ENCODE results near the gene VGF.
A peak's percentile ranks its signal among the peaks of the same experiment; 100 is the strongest.

VGF gene

GRCh38 chr7:101165958-101166647 lies 734 bp upstream of the VGF start:
- DNase-seq = no peak

DNA sequence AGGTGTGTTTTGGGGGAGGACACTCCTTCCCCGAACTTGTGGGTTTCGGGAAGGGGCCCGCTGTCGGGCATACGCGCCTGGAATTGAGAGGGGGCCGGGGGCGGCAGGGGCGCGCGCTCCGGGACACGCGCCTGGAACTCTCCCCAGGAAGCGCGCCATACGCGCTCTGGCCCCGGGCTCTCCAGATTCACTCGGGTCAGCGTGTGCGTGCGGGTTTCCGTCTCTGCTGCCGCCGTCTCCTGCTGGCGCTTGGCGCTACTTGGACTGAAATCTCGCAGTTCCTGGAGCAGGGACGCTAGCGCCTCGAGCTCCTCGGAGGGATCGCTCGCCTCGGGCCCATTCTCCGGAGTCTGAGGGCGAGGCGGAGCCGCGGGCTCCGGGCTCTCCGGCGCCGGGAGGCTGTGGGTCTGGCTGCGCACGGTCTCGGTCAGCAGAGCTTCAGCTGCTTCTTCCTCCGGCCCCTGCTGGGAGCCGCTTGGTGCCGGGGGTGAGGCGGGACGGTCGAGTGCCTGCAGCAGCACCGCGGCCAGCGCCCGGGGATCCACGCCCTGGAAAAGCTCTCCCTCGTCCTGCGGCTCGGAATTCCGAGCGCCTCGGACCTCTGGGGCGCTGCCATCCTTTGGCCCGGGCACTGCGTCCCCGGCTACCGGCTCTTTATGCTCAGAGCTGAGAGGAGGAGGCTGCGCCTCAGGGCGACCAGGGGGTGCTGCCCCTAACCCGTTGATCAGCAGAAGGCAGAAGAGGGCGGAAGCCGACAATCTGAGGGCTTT lies 1.1 kb downstream of the VGF start:
- no peak for DNase-seq

DNA sequence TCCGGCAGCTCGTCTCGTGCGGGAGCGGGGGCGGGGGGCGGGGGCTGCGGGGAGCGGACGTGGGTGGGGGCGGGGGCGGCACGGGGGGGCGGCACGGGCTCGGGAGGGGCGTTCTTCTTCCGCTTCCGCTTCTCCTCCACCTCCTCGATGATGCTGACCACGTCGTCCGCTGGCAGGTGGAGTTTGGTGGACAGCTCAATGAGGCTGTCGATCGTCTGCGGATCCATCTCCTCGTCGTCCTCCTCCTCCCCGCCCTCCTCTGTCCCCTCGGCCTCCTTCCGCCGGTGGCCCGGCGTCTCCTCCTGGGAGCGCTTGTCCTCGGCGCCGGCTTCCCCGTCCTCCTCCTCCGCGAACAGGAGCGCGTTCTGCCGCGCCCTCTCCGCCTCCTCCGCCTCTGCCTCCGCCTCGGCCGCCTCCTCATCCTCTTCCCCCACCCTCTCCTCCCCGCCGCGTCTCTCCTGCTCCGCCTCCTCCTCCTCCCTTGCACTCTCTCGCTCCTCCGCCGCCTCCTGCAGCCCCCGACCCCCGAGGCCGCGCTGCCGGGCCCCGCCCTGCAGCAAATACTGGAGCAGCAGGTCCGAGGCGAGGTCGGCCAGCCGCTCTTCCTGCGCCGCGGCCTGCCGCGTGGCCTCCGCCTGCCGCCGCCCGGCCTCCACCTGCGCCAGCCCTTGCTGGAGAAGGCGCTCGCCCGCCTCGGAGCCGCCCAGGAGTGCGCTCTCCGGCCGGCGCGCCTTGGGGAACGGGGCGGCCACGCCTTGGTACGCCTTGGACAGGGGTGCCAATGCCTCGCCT lies 1.9 kb downstream of the VGF start:
- no peak for DNase-seq

DNA sequence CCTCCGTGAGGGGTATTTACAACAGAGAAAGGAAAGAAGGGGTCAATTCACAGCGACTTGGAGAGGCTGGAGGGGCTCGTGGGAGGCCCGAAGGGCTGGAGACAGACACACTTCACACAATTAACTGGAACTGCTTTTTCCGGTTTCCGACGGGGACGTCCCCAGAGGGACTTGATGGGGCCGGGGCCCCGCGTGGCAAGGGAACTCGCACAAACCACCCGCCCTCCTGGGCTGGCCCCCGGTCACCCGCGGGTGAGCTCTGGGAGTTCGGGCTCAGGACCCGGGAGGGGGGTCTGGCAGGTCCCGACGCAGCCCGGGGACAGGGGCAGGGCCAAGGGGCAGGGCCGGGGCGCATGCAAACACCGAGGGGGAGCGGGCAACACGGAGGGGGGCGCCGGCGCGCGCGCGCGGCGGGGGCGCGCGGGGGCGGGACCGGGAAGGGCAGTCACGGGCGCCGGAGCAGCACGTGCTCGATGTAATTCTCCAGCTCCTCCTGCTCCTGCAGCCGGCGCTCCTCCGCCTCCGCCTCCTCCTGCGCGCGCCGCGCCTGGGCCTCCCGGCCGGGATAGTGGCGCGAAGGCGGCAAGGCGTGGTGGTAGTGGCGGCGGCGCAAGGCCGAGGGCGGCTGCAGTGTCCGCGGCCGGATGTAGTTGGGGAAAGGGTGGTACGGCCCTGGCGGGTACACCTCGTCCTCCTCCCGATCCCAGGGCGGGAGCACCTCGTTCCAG lies 2.7 kb downstream of the VGF start:
- no peak for DNase-seq

GRCh38 chr7:101161692-101162471 lies 3.5 kb downstream of the VGF start:
- DNase-seq = no peak

- no peak for DNase-seq
Measured at GRCh38 chr7:101160910-101161309, 4.5 kb downstream of the VGF start.

DNA sequence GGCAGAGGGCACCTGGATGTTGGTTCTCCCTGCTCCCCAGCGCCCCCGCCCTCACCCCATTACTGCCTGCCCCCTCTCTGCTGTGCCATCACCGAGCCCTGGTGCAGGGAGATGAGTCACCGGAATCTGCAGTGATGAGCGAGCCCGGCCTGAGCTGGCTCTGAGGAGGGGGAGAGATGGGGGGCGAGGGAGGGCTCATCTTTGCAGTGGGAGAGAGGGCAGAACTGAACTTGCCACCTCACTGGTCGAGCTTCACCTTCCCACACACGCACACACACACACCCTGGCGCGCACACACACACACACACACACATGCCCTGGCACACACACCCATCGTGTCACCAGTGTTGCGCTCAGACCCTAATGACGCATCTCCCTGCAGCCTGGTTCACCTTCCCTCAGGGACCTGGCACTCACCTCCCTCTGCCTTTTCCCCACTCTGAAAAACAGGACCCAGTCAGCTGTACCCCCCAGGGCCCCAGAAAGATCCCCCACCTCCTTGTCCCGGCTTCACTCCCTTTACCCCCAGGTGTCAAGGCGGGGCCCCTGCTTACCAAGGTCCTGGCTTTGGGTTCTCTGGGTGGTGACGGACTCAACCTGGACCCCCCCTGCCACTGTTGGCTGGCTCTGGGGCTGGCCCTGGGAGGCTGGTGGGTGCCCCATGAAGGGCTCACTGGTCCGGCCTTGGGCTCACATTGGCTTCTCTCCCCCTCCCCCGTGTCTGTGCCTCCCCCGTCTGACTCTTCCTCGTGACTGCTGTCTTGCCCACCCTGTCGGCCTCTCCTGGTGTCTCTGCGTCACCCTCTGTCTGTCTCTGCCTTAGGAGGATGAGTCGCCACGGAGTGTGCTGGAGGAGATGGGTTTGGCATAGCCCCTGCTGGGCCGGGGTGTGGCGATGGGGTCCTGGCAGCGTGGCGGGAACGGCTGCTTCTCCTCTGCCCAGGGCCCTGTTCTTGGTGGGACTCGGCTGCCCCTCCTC lies 5.4 kb downstream of the VGF start:
- no peak for DNase-seq

DNA sequence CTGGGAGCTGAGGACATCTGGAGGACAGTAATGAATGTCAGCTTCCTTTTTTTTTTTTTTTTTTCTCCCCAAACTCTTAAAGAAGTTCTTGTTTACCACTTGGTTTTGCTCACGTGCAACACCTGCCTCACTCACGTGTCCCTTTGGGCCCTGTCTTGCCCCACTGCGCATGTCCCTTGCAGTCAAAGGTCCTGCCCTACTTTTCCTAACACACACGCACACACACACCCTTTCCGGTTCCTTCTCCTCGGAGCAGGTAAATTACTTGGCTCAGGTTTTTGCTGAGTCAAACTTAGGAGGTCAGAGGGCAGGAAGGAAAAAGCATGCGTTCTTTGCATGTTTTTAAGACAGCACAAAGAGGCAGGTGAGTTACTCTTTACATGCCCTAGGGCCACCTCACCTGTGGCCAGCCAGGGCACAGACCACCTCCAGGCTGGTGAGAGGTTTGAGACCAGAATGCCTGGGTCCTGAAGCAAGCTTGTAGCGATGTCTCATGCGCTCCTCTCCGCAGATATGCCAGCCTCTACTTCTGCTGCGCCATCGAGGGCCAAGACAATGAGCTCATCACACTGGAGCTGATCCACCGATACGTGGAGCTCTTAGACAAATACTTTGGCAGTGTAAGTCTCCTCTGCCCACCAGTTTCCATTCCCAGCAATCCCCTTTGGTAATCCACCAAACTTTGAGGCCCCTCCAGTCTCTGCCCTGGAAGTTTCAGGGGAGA lies 8.3 kb downstream of the VGF start:
- DNase-seq = no peak

DNA sequence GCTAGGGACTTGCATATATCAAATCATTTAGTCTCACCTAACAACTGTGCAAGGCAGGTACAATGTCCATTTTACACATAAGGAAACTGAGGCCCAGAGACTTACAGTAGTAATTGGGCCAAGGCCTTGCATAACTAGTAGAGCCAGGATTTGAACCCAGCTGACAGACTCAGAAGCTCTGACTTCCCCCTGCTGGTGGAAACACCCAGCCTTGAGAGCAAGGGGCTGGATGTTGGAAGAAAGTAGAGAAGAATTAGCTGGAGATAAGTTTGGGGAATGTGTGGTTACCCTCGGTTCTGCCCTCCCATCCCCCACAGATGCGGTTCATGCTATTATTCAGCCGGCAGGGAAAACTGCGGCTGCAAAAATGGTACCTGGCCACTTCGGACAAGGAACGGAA lies 9.1 kb downstream of the VGF start:
- DNase-seq = no peak

GRCh38 chr7:101155303-101155702 lies 10.1 kb downstream of the VGF start:
- no peak for DNase-seq

DNA sequence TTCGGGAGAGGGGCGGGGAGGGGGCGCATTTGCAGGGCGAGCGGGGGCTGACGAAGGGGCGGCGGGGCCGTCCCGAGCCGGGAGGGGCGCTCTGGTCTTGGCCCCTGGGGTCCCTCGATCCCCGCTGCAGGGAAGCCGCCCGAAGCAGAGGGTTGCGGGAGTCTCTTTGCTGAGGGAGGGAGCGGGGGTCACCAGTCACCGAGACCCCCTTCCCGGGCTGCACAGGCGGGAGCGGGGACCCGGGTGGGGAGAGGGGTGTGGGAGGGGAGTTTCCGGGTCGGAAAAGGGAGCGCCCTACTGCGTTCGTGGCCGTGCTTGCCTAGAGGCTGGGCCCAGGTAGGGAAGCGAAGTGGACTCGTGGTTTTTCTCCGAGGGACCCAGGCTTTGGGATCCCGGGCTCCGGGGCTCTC lies 10.7 kb downstream of the VGF start:
- DNase-seq = no peak

DNA sequence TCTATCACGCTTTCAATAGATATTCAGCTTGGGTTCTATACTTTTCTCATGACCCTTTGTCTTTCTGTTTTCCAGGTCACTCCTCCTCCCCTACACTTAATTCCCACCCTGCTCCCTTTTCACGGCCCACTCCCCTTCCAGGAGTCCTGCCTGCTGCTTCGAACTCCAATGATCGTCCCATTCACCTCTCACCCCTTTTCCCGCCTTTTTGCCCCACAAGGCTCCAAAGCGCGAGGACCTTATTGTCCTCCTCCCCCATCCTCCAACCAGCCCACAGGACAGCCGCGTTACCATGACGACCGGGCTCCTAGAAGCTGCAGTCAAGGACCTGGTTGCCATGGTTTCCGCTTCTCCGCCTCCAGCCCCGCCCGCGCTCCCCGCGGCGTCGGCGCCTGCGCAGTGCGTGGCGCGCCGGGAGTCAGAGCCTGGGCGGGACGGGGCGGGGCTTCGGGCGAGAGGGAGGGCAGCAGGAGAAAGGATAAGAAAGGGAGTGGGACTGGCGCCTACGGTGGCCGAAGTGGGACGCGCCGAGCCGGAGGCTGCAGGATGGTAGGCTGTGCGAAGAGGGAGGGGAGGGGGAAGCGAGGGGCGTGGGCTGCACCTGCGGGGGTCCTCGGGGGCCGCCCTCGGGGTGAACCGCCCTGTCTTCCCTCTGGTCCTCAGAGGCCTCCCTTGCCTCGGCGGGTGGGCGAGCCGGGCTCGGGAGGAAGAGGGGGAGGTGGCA lies 11.2 kb downstream of the VGF start, which contains the start of gene AP1S1:
Gene AP1S1 (plus strand): TSS at position 508 of the 724 bp plus-strand sequence. CDS start 39 bp downstream, at position 547.
- peak; percentile 80 for DNase-seq

DNA sequence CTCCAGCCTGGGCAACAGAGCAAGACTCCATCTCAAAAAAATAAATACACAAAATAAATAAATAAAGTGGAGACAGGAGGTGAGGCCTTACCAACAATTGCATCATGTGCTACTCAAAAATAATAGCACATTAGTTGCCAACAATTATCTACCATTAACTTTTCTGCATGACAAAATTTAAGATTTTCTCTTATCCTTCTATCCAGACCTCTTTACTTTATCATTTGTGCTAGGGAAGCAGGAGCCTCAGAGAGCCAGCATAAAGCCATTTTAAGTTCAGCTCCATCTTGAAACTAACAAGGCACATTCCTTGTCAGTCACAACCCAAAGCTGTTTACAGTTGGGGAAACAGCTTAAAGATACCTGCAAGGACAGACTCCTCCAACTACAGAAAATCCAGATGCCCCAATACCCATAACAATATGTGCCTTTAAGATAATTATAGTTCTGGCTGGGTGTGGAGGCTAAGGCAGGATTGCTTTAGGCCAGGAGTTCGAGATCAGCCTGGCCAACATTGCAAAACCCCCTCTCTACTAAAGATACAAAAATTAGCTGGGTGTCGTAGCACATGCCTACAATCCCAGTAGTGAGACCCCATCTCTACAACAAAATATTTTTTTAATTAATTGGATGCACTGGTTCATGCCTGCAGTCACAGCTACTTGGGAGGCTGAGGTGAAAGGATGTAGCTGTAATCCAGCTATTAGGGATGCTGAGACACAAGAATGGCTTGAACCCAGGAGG lies 13.3 kb downstream of the VGF start:
- DNase-seq = no peak

DNA sequence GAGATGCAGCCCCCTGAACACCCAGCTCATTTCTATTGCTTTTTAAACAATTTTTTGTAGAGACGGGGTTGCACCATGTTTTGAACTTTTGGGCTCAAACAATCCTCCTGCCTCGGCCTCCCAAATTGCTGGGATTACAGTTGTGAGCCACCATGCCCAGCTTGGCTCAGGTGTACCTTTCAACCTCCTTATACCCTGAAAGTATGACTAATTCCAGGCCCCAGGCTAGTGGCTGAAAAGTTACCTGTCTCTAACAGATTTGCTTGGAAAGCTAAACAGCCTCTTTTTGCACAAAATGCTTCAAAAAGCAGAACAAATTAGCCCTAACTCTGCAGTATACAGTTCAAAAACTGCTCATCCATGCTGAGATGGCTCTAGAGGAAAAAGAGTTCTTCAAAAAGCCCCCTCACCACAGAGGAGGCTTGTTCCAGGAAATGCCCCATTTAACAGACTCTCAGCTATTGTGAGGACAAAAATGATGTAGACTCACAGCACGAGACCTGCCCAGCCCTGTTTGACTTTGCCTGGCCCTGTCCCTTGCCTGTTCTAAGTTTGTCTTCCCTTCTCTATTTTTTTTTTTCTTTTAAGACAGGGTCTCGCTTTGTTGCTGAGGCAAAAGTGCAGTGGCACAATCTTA lies 24.5 kb downstream of the VGF start:
- DNase-seq = no peak

GRCh38 chr7:101140339-101140699 lies 25.1 kb downstream of the VGF start:
- DNase-seq = no peak

DNA sequence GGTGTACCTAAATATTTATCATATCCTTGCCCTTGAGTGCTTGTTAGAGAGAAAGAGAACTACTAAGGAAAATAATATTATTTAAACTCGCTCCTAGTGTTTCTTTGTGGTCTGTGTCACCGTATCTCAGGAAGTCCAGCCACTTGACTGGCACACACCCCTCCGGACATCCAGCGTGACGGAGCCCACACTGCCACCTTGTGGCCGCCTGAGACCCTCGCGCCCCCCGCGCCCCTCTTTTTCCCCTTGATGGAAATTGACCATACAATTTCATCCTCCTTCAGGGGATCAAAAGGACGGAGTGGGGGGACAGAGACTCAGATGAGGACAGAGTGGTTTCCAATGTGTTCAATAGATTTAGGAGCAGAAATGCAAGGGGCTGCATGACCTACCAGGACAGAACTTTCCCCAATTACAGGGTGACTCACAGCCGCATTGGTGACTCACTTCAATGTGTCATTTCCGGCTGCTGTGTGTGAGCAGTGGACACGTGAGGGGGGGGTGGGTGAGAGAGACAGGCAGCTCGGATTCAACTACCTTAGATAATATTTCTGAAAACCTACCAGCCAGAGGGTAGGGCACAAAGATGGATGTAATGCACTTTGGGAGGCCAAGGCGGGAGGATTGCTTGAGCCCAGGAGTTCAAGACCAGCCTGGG lies 27.0 kb downstream of the VGF start:
- DNase-seq = no peak

DNA sequence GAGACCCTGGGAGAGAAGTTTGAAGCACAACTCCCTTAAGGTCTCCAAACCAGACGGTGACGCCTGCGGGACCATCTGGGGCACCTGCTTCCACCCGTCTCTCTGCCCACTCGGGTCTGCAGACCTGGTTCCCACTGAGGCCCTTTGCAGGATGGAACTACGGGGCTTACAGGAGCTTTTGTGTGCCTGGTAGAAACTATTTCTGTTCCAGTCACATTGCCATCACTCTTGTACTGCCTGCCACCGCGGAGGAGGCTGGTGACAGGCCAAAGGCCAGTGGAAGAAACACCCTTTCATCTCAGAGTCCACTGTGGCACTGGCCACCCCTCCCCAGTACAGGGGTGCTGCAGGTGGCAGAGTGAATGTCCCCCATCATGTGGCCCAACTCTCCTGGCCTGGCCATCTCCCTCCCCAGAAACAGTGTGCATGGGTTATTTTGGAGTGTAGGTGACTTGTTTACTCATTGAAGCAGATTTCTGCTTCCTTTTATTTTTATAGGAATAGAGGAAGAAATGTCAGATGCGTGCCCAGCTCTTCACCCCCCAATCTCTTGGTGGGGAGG lies 27.6 kb downstream of the VGF start:
- no peak for DNase-seq

Data from NCI-H524 treated with DMSO at 0.1 percent for 48 hours (cell line).